Raji (cell line): Measurements from ENCODE around the gene EDC4.

Experiments used
- POLR2A ChIP-seq: IDR thresholded peaks from 2 replicates; pipeline ENCODE4 v1.6.1; 2011; ENCODE audit warnings: low read depth, low read length, control low read depth; ENCODE audit not compliant: insufficient read depth

Gene EDC4, protein sequence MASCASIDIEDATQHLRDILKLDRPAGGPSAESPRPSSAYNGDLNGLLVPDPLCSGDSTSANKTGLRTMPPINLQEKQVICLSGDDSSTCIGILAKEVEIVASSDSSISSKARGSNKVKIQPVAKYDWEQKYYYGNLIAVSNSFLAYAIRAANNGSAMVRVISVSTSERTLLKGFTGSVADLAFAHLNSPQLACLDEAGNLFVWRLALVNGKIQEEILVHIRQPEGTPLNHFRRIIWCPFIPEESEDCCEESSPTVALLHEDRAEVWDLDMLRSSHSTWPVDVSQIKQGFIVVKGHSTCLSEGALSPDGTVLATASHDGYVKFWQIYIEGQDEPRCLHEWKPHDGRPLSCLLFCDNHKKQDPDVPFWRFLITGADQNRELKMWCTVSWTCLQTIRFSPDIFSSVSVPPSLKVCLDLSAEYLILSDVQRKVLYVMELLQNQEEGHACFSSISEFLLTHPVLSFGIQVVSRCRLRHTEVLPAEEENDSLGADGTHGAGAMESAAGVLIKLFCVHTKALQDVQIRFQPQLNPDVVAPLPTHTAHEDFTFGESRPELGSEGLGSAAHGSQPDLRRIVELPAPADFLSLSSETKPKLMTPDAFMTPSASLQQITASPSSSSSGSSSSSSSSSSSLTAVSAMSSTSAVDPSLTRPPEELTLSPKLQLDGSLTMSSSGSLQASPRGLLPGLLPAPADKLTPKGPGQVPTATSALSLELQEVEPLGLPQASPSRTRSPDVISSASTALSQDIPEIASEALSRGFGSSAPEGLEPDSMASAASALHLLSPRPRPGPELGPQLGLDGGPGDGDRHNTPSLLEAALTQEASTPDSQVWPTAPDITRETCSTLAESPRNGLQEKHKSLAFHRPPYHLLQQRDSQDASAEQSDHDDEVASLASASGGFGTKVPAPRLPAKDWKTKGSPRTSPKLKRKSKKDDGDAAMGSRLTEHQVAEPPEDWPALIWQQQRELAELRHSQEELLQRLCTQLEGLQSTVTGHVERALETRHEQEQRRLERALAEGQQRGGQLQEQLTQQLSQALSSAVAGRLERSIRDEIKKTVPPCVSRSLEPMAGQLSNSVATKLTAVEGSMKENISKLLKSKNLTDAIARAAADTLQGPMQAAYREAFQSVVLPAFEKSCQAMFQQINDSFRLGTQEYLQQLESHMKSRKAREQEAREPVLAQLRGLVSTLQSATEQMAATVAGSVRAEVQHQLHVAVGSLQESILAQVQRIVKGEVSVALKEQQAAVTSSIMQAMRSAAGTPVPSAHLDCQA (N-terminal part only)

DNA sequence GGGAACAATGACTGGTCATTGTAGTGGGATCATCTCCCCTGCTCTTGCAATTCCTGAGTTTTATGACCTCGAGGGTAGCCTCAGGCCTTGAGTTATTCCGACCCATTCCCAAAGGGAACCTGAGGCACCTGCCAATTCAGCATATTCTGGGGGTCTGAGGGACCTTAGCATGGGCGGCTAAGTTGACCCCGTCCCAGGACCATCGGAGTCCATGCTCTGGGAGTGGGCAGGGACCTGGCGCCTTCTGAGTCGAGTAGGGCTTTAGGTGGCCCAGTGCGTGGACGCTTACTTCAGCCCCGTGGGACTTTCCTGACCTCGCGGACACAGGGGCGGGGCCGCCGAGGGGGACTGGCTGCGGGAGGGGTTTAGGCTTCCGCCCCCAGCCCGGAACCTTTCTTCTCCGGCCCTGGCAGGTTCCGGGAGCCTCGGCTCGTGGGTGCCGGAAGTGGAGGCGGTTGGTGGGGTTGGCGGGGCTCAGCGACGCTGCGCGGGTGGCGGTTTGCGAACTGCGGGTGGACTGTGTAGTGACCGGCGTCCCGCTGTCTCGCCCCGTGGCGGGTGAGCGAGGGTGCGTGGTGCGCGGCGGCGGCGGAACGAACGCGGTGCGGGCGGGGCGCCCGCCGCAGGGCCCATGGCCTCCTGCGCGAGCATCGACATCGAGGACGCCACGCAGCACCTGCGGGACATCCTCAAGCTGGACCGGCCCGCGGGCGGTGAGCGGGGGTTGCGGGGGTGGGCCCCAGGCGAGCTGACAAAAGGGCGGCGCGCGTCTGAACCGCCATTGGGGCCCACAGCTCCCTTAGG lies at the start of gene EDC4:
Gene EDC4 (plus strand): TSS at position 422 of the 804 bp plus-strand sequence. CDS start 210 bp downstream, at position 632.
- TF ChIP-seq POLR2A, result peak; percentile 91

DNA sequence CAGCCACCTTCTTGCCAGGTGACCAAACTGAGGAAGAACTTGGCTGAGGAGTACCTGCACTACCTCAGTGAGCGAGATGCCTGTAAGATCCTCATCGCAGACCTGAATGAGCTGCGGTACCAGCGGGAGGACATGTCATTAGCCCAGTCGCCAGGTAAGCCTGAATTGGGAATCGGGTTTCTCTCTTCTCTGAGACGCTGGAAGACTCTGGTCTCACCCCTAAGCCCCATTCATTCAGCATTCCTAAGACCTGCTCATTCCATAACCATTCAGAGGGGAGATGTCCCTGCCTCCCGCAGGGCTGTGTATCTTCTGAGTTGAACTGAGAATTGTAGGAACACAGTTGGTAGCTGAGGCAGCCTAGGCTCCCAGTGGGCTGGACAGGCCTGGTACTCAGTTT lies 47.7 kb upstream of the EDC4 start:
- no peak for TF ChIP-seq POLR2A

DNA sequence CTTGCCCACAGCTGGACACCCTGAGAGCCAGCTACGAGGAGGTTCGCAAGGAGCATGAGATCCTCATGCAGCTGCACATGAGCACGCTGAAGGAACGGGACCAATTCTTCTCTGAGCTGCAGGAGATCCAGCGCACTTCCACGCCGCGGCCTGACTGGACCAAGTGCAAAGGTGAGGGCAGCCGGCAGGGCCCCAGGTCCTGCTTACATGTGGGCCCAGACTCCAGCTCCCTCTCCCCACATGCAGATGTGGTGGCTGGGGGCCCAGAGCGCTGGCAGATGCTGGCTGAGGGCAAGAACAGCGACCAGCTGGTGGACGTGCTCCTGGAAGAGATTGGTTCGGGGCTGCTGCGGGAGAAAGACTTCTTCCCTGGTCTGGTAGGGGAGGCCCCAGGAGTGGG lies 46.9 kb upstream of the EDC4 start:
- no peak for TF ChIP-seq POLR2A

DNA sequence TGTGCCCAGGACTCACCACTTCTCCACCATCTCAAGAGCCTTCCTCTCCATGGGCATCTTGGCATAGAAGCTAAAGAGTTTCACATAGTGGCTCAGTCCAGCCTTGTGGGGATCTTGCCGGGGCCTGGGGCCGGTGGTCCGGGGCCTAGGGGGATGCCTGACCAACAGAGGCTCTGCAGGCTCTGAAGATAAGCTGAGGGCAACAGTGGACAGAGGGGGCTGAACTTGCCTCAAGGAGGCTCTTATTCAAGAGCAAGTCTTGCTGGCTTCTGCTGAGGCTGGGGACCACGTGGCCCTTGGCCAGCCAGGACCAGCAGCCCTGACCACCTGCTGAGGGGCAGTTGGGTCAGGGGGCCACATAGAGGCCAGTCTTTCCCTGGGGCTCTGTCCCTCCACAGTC lies 44.2 kb upstream of the EDC4 start:
- no peak for TF ChIP-seq POLR2A

DNA sequence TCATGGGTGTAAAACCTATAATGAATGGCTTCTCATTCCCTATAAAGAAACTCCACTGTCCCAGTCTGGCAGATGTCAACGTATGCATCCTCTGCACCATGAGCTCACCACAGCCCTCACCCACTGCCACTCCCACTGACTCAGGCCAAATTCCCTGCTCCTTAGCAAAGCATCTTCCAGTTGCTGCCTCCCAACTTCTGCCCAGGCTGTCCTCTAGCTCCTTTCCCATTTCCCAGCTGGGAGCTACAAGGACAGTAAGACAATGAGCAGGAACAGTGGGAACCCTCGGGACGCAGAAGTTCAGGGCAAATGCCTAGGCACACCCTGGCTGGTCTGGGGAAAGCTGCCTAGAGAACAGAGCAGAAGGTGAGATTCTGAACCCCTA lies 39.8 kb upstream of the EDC4 start:
- TF ChIP-seq POLR2A, result no peak

DNA sequence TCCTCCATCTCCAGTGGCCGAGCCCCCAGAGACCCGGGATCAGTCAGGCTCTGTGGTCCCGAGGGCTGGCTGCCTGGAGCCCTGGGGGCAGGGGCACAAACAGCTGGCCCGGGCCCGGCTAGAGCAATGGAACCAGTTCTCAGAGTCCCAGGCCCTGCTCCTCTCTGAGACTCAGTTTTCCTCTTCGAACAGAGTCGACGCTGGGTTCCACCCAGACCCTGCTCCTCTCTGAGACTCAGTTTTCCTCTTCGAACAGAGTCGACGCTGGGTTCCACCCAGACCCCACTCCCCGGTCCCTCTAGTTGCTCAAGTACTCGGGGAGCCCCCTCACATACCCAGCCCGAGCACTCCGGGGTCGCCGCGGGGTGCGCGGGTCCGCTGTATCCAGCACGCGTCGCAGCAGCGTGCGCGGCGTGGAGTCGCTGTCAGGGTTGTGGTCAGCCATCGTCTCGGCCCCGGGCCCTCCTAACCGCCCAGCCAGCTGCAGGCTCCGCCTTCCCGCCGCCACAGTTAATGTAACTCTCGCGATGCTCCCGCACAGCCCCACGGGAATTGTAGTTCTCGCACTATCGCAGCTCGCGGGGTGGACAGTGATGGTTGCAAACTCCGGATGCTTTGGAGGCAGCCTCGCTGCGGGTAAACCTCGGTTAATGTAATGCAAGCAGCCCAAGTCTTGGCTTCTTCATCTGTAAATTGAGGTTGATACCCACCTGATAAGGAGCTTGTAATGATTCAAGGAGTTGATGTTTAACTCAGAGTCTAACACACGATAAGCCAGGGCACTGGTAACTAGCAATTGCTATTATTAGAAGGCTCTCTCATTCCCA lies 39.2 kb upstream of the EDC4 start:
- TF ChIP-seq POLR2A, result peak; percentile 98

DNA sequence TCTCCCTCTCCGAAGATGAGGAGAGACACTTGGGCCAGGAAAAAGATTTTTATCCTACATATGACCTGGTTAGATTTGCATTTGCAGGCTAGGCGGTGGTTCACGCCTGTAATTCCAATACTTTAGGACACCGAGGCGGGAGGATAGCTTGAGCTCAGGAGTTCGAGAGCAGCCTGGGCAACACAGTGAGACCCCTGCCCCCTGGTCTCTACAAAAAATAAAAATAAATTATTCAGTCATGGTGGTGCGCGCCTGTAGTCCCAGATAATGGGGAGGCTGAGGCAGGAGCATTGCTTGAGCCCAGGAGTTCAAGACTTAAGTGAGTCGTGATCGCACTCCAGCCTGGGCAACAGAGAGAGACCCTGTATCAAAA lies 38.6 kb upstream of the EDC4 start:
- no peak for TF ChIP-seq POLR2A

DNA sequence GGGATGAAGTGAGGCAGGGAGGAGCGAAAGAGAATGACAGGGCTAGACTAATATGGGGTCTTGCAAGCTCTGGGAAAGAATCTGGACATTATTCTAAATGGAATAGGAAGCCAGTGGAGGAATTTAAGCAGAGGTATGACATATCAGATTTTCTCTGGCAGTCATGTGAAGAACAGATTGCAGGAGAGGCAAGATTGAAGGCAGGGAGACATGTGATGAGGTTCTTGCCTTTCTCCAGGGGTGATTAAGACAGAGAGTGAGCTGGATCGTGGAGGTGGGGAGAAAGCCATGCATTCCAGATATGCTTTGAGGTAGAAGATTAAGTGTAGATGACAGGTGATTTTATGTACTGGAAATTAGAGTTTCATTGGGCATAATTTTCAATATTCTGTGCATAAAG lies 35.0 kb upstream of the EDC4 start:
- no peak for TF ChIP-seq POLR2A

DNA sequence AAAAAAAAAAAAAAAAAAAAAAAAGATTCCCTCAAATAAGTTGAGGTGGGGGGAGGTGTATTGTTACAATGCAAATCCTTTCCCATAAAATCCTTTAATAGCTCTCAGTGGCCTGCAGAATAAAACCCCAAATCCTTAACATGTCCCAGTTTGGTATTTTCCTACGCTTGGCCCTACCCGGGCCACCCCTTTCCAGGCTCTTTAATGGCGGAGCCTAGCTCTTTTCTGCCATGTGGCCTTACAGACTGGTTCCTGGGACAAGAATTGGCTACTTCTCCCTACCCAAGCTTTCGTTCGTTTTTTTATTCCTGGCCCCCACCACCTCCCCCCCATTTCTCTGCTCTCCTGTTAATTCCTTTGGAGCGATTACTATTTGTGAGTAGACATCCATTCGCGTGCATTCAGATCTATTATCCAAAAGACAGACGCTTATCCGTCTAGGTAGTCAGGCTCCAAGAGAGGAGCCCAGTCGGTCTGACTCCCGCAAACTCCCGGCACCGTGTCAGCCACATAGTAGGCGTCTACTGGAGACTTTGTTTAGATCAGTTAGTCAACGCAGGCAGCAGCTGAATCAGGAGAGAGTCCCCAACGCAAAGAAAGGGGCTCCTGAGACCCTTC lies 31.5 kb upstream of the EDC4 start:
- TF ChIP-seq POLR2A, result no peak

DNA sequence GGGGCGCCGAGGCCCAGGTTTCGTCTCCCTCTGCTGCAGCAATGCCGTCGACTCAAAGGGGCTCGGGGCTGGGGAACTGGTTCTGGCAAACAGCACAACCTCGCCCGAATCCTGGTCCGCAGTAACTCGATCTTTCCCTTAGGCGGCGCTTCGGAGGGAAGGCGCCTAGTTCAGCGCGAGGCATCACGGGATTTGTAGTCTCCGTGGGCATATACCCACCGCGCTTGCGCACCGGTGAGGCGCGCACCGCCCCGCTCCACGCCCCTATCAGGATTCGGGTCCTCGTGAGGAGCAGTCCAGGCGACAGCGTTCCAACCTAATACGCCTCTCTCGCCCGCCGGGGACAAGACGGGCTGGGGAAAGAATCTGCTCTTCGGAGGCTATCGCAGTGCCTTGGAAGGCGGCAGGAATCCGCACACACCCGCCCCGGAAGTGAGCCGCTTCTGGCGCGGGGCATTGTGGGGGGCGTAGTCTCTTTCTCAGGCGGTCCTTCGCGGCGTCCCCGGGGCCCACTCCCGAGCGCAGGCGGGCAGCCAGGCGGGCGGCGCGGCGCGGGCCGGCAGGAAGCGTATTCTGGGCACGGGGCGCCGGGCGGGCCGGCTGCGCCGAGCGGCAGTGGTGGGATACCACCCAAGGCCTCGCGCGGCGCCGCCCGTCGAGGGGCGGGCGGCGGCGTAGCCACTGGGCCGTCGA lies 30.9 kb upstream of the EDC4 start, which contains the start of gene THAP11:
Gene THAP11 (plus strand): TSS at position 505 of the 693 bp plus-strand sequence. CDS start 235 bp downstream, outside the sequence.
- no peak; the same call in 1 of the 2 replicates for TF ChIP-seq POLR2A

DNA sequence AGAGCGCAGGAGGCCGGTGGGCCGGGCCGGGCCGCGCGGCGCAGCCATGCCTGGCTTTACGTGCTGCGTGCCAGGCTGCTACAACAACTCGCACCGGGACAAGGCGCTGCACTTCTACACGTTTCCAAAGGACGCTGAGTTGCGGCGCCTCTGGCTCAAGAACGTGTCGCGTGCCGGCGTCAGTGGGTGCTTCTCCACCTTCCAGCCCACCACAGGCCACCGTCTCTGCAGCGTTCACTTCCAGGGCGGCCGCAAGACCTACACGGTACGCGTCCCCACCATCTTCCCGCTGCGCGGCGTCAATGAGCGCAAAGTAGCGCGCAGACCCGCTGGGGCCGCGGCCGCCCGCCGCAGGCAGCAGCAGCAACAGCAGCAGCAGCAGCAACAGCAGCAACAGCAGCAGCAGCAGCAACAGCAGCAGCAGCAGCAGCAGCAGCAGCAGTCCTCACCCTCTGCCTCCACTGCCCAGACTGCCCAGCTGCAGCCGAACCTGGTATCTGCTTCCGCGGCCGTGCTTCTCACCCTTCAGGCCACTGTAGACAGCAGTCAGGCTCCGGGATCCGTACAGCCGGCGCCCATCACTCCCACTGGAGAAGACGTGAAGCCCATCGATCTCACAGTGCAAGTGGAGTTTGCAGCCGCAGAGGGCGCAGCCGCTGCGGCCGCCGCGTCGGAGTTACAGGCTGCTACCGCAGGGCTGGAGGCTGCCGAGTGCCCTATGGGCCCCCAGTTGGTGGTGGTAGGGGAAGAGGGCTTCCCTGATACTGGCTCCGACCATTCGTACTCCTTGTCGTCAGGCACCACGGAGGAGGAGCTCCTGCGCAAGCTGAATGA lies 30.1 kb upstream of the EDC4 start:
- peak; percentile 63 for TF ChIP-seq POLR2A

DNA sequence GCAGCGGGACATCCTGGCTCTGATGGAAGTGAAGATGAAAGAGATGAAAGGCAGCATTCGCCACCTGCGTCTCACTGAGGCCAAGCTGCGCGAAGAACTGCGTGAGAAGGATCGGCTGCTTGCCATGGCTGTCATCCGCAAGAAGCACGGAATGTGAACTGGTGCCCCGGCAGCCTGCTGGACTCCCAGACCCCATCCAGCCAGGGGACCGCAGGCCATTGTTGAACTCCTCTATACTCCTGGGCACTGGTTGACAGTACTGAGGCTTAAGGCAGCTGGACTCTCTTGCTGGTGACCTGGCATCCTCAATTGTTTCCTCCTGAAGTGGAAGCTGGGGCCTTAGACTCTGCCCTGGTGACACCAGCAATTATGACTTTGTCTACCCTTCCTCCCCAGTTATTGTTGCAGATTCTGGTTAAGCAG lies 29.5 kb upstream of the EDC4 start:
- TF ChIP-seq POLR2A, result no peak

DNA sequence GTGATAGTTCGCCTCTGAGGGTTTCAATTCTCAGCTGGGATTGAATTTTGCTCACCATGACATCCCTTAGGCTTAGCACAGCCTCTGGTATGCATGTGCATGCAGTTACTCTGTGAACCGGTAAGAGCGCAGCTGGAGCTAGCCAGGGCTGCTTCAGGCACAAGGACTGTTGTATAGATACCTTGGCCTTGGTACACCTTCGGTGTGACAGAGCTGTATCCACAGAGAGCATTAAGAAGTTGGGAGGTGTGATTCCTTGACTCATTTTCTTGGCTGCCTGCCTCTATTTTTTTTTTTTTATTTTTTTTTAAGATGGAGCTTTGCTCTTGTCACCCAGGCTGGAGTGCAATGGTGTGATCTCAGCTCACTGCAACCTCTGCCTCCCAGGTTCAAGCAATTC lies 28.4 kb upstream of the EDC4 start:
- TF ChIP-seq POLR2A, result no peak
